Gastrocnemius medialis (tissue), 4 donors: ENCODE measurements around the gene PGK1. TPM values are rescaled to one million over a fixed set of nuclear protein-coding genes. Genes with fewer than 3 reads are reported as not detected.
A peak's percentile ranks its signal among the peaks of the same experiment; 100 is the strongest.
"Not testable (repeated sequence)": the region's sequence is repeated elsewhere in the genome, so short reads cannot be mapped to it uniquely, and the experiment has no call there.

Experiments used
- ATAC-seq, 2 donors: fragments of 150-250 bp; one replicate each; pipeline ENCODE4 v1.9.1; 2016
- DNase-seq, 2 donors: peaks; one replicate each; pipeline ENCODE4 v3.0.0-alpha.2; 2019
- H3K27ac ChIP-seq, 4 donors: fragments of 200-600 bp; sonication (generic); 1 replicate in 1 of 4; 2 replicates in 3 of 4; pipeline ENCODE4 v1.5.1; 2016 to 2018; ENCODE audit warnings: mild to moderate bottlenecking in 2 of 4, moderate library complexity in 1 of 4
- H3K27me3 ChIP-seq, 3 donors: fragments of 200-600 bp; sonication (generic) in 2 of 3; 1 replicate in 1 of 3; 2 replicates in 2 of 3; pipeline versions ENCODE4 v1.5.1 to v1.6.0; 2016 to 2019; ENCODE audit warnings: mild to moderate bottlenecking in 1 of 3, moderate library complexity in 1 of 3
- H3K36me3 ChIP-seq, 2 donors: fragments of 200-600 bp; sonication (generic) in 1 of 2; one replicate each; pipeline ENCODE4 v1.5.1; 2017 to 2018
- H3K4me1 ChIP-seq, 2 donors: fragments of 200-600 bp; sonication (generic) in 1 of 2; one replicate each; pipeline ENCODE4 v1.5.1; 2016 to 2017; ENCODE audit warnings: mild to moderate bottlenecking in 2 of 2
- H3K4me3 ChIP-seq, 4 donors: fragments of 200-600 bp; sonication (generic) in 3 of 4; 1 replicate in 1 of 4; 2 replicates in 3 of 4; pipeline ENCODE4 v1.5.1; 2016 to 2019; ENCODE audit warnings: mild to moderate bottlenecking in 2 of 4
- H3K9me3 ChIP-seq, 3 donors: fragments of 200-600 bp; sonication (generic) in 2 of 3; 1 replicate in 1 of 3; 2 replicates in 2 of 3; pipeline ENCODE4 v1.5.1; 2016 to 2019
- CTCF ChIP-seq, 5 experiments: fragments of 450-650 bp in 3 of 5; fragments of 200-600 bp in 2 of 5; sonication (generic) in 2 of 5; IDR thresholded peaks in 4 of 5; conservative IDR thresholded peaks in 1 of 5; 1 replicate in 4 of 5; 2 replicates in 1 of 5; pipeline ENCODE4 v1.5.1; 2016 to 2019; ENCODE audit warnings: antibody characterized with exemption in 5 of 5, mild to moderate bottlenecking in 3 of 5, moderate library complexity in 3 of 5
- POLR2A ChIP-seq, 2 donors: fragments of 450-650 bp; IDR thresholded peaks; one replicate each; pipeline ENCODE4 v1.6.1; 2017; ENCODE audit warnings: antibody characterized with exemption in 2 of 2, mild to moderate bottlenecking in 2 of 2, moderate library complexity in 2 of 2
- in situ Hi-C, 4 donors: fragments of 200-750 bp; cut with MboI; loops; one replicate each; pipeline versions ENCODE4 v1.15.0 to v1.8.0; 2017; ENCODE audit warnings: low sequenced_read_pairs in 4 of 4
- intact Hi-C: fragments of 100-400 bp; cut with DNase I; formaldehyde crosslinking; loops from one replicate; pipeline ENCODE4 v1.15.1; 2023; ENCODE audit warnings: low total_unique reads
- total RNA-seq, 4 donors: library from RNA; depleted of rRNA; stranded (reverse); fragments of >200 nt; gene quantifications; one replicate each; pipeline versions ENCODE4 v1.1.0 to v1.2.3, GENCODE V29; 2016

PGK1 gene
- total RNA-seq, 4 donors from 2014 or later: 220 to 392 (median 310) TPM

GRCh38 chrX:78119521-78120227 is 15.6 kb downstream of the PGK1 start:
- TF ChIP-seq CTCF (IDR thresholded peaks at IDR 0.05 in 4 of 5, conservative IDR thresholded peaks at IDR 0.05 in 1 of 5) (peak in 2 of 5 experiments; percentile 16 to 29), POLR2A (IDR thresholded peaks at IDR 0.05) (no peak)
- in situ Hi-C loops (loop anchor here in 2 of 4 donors (25.0 kb wide), 1 partner anchor 207 kb away; the partner anchor contains the start of gene ATP7A (in 2 of the 2)), intact Hi-C loops (no loop called here)
- Histone ChIP-seq H3K4me1 (peaks cover 0 to 2% of the 10 kb centered on the region in 2 donors), H3K9me3 (no peaks in the 10 kb centered on the region), H3K36me3 (peaks cover 0 to 61% of the 10 kb centered on the region in 2 donors), H3K4me3 (no peak overlapping the region), H3K27me3 (no peaks in the 10 kb centered on the region), H3K27ac (no peak overlapping the region)
- ATAC-seq (no peak), DNase-seq (no peak)

GRCh38 chrX:78123190-78123589 is 19.1 kb downstream of the PGK1 start:
- TF ChIP-seq POLR2A (IDR thresholded peaks at IDR 0.05): no peak
- TF ChIP-seq CTCF (IDR thresholded peaks at IDR 0.05 in 4 of 5, conservative IDR thresholded peaks at IDR 0.05 in 1 of 5): no peak
- in situ Hi-C loops: loop anchor here in 2 of 4 donors (25.0 kb wide), 1 partner anchor 211 kb away; the partner anchor contains the start of gene ATP7A (in 2 of the 2)
- peak; percentile 36 to 60 for ATAC-seq

DNA sequence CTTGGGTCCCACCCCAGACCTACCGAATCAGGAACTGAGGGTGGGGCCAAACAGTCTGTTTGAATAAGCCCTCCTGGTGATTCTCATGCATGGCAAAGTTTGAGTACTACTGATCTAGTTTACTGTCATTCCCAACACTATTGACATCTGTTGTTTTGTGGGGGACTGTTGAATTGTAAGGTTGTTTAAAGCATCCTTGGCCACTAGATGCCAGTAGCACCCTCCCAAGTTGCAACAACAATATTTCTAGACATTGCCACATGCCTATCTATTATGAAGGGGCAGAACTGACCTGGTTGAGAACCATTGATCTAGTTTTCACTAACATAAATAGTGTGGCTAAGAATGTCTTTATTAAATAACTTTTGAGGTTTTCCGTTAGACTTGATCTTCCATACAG is 20.3 kb downstream of the PGK1 start:
- no peak for DNase-seq
- H3K4me1 ChIP-seq: peaks cover 0 to 2% of the 10 kb centered on the region in 2 donors
- no peaks in the 10 kb centered on the region for H3K27me3 ChIP-seq
- no peak overlapping the region for H3K4me3 ChIP-seq
- no peak overlapping the region for H3K27ac ChIP-seq
- TF ChIP-seq CTCF (IDR thresholded peaks at IDR 0.05 in 4 of 5, conservative IDR thresholded peaks at IDR 0.05 in 1 of 5) (no peak), POLR2A (IDR thresholded peaks at IDR 0.05) (no peak)
- peaks cover 0 to 46% of the 10 kb centered on the region in 2 donors for H3K36me3 ChIP-seq
- H3K9me3 ChIP-seq: no peaks in the 10 kb centered on the region
- intact Hi-C loops (no loop called here), in situ Hi-C loops (loop anchor here in 2 of 4 donors (25.0 kb wide), 1 partner anchor 212 kb away; the partner anchor contains the start of gene ATP7A (in 2 of the 2))
- no peak for ATAC-seq

More at GRCh38 chrX:78123190-78123589, 19.1 kb downstream of the PGK1 start:
- Histone ChIP-seq H3K27ac (peak overlapping the region in 1 of 4 donors; percentile 33), H3K9me3 (no peaks in the 10 kb centered on the region), H3K36me3 (peaks cover 0 to 57% of the 10 kb centered on the region in 2 donors), H3K4me1 (peaks cover 0 to 2% of the 10 kb centered on the region in 2 donors), H3K4me3 (no peak overlapping the region), H3K27me3 (no peaks in the 10 kb centered on the region)
- peak in 1 of 2 donors; percentile 31 for DNase-seq
- intact Hi-C loops: no loop called here

- no peak overlapping the region for H3K27ac ChIP-seq
- in situ Hi-C loops: no loop called here
These were observed 21.1 kb downstream of the PGK1 start for GRCh38 chrX:78125148-78125547.

GRCh38 chrX:78125781-78126180 is 21.7 kb downstream of the PGK1 start:
- H3K4me1 ChIP-seq, in situ Hi-C loops, H3K4me3 ChIP-seq, DNase-seq, H3K27ac ChIP-seq, H3K27me3 ChIP-seq, intact Hi-C loops, ATAC-seq, H3K9me3 ChIP-seq: not testable (repeated sequence)
- peaks cover 0 to 38% of the 10 kb centered on the region in 2 donors for H3K36me3 ChIP-seq

More at GRCh38 chrX:78125148-78125547, 21.1 kb downstream of the PGK1 start:
- peaks cover 0 to 45% of the 10 kb centered on the region in 2 donors for H3K36me3 ChIP-seq
- no peaks in the 10 kb centered on the region for H3K27me3 ChIP-seq
- peaks cover 0 to 2% of the 10 kb centered on the region in 2 donors for H3K4me1 ChIP-seq
- TF ChIP-seq POLR2A (IDR thresholded peaks at IDR 0.05): no peak
- TF ChIP-seq CTCF (IDR thresholded peaks at IDR 0.05 in 4 of 5, conservative IDR thresholded peaks at IDR 0.05 in 1 of 5): no peak
- ATAC-seq: no peak
- DNase-seq: no peak
- no peak overlapping the region for H3K4me3 ChIP-seq
- intact Hi-C loops: no loop called here
- no peaks in the 10 kb centered on the region for H3K9me3 ChIP-seq
